Vagina (tissue), 2 donors: ENCODE data around the gene ARID4A. TPM values are rescaled to one million over a fixed set of nuclear protein-coding genes. Genes with fewer than 3 reads are reported as not detected.
A peak's percentile ranks its signal among the peaks of the same experiment; 100 is the strongest.

Experiments used
- DNase-seq, 2 donors: peaks; one replicate each; pipeline ENCODE4 v3.0.0-alpha.2; 2017; ENCODE audit errors: extremely low spot score in 2 of 2
- H3K27ac ChIP-seq: fragments of 200-600 bp; sonication (generic); one replicate; pipeline ENCODE4 v1.5.1; 2019
- H3K27me3 ChIP-seq: fragments of 200-600 bp; sonication (generic); one replicate; pipeline ENCODE4 v1.5.1; 2019
- H3K36me3 ChIP-seq, 2 donors: fragments of 200-600 bp; sonication (generic); one replicate each; pipeline ENCODE4 v1.5.1; 2017 to 2019
- H3K4me1 ChIP-seq: fragments of 200-600 bp; sonication (generic); one replicate; pipeline ENCODE4 v1.5.1; 2019
- H3K4me3 ChIP-seq, 2 donors: fragments of 200-600 bp; sonication (generic); 1 replicate in 1 of 2; 2 replicates in 1 of 2; pipeline ENCODE4 v1.5.1; 2016 to 2019
- H3K9me3 ChIP-seq: fragments of 200-600 bp; sonication (generic); one replicate; pipeline ENCODE4 v1.5.1; 2019
- POLR2A ChIP-seq, 2 donors: fragments of 450-650 bp; IDR thresholded peaks; one replicate each; pipeline ENCODE4 v1.6.1; 2017; ENCODE audit warnings: antibody characterized with exemption in 2 of 2, mild to moderate bottlenecking in 2 of 2, moderate library complexity in 2 of 2
- POLR2AphosphoS5 ChIP-seq, 2 donors: sonication (generic); formaldehyde crosslinking; IDR thresholded peaks; one replicate each; pipeline ENCODE4 v1.9.0; 2017; ENCODE audit warnings: antibody characterized with exemption in 2 of 2, mild to moderate bottlenecking in 2 of 2, low read depth in 1 of 2; ENCODE audit not compliant: insufficient read depth in 1 of 2
- intact Hi-C: fragments of 100-400 bp; cut with DNase I; formaldehyde crosslinking; loops from one replicate; pipeline ENCODE4 v1.15.1; 2023
- total RNA-seq: library from RNA; depleted of rRNA; stranded (reverse); fragments of >200 nt; gene quantifications from one replicate; pipeline ENCODE4 v1.2.3, GENCODE V29; 2016
- TF ChIP-seq, protein P1 (sequence below), 3 experiments: fragments of 450-650 bp in 2 of 3; fragments of 200-600 bp in 1 of 3; sonication (generic) in 1 of 3; IDR thresholded peaks; one replicate each; pipeline ENCODE4 v1.5.1; 2017 to 2019; ENCODE audit warnings: antibody characterized with exemption in 3 of 3, mild to moderate bottlenecking in 2 of 3, moderate library complexity in 2 of 3

ARID4A gene
- total RNA-seq, 1 donor from 2014 or later, result 20.6 TPM

DNA sequence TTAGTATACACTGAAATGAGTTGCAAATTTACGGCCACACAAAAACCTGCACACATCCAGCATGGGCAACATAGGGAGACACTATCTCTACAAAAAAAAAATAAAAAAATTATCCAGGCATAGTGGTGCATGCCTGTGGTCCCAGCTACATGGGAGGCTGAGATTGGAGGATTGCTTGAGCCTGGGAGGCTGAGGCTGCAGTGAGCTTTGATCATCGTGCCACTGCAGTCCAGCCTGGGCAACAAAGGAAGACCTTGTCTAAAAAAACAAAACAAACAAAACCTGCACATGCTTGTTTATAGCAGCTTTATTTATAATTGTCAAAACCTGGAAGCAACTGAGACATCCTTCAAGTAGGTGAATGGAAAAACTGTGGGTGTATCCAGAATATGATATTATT, 92.5 kb downstream of the ARID4A start:
- DNase-seq, result no peak
- H3K9me3 ChIP-seq, result no peaks in the 10 kb centered on the region
- TF ChIP-seq, protein P1, sequence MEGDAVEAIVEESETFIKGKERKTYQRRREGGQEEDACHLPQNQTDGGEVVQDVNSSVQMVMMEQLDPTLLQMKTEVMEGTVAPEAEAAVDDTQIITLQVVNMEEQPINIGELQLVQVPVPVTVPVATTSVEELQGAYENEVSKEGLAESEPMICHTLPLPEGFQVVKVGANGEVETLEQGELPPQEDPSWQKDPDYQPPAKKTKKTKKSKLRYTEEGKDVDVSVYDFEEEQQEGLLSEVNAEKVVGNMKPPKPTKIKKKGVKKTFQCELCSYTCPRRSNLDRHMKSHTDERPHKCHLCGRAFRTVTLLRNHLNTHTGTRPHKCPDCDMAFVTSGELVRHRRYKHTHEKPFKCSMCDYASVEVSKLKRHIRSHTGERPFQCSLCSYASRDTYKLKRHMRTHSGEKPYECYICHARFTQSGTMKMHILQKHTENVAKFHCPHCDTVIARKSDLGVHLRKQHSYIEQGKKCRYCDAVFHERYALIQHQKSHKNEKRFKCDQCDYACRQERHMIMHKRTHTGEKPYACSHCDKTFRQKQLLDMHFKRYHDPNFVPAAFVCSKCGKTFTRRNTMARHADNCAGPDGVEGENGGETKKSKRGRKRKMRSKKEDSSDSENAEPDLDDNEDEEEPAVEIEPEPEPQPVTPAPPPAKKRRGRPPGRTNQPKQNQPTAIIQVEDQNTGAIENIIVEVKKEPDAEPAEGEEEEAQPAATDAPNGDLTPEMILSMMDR (IDR thresholded peaks at IDR 0.05), result no peak
- TF ChIP-seq POLR2AphosphoS5 (IDR thresholded peaks at IDR 0.05; ENCODE audit: insufficient read depth in 1 of 2, low read depth in 1 of 2) (no peak), POLR2A (IDR thresholded peaks at IDR 0.05) (no peak)
- H3K27me3 ChIP-seq, result no peaks in the 10 kb centered on the region
- H3K27ac ChIP-seq, result no peak overlapping the region
- no peaks in the 10 kb centered on the region for H3K36me3 ChIP-seq
- intact Hi-C loops, result loop anchor here (10.0 kb wide), 1 partner anchor 296 kb away; no protein-coding TSS in a partner anchor
- peaks cover 5% of the 10 kb centered on the region for H3K4me1 ChIP-seq
- no peak overlapping the region for H3K4me3 ChIP-seq

DNA sequence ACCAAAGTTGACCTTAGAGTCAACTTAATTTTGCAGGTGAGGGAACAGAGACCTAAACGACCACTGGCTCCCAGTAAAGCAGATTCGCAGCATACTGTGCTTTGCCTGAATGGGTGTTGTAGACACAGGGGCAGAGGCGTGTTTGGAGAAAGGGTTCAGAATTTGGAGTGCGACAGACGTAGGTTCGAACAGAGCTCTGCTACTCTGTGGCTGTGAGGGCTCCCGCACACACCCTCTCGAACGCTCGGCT, 97.1 kb downstream of the ARID4A start:
- Histone ChIP-seq H3K36me3 (no peaks in the 10 kb centered on the region), H3K4me1 (peaks cover 14% of the 10 kb centered on the region), H3K9me3 (no peaks in the 10 kb centered on the region), H3K27ac (peak overlapping the region; percentile 81), H3K4me3 (peak overlapping the region; percentile 60 to 65), H3K27me3 (no peaks in the 10 kb centered on the region)
- DNase-seq, result no peak
- TF ChIP-seq POLR2A (IDR thresholded peaks at IDR 0.05) (no peak), POLR2AphosphoS5 (IDR thresholded peaks at IDR 0.05; ENCODE audit: insufficient read depth in 1 of 2, low read depth in 1 of 2) (no peak)
- TF ChIP-seq, protein P1 (IDR thresholded peaks at IDR 0.05), result no peak
- intact Hi-C loops, result loop anchor here (10.0 kb wide), 1 partner anchor 301 kb away; no protein-coding TSS in a partner anchor

DNA sequence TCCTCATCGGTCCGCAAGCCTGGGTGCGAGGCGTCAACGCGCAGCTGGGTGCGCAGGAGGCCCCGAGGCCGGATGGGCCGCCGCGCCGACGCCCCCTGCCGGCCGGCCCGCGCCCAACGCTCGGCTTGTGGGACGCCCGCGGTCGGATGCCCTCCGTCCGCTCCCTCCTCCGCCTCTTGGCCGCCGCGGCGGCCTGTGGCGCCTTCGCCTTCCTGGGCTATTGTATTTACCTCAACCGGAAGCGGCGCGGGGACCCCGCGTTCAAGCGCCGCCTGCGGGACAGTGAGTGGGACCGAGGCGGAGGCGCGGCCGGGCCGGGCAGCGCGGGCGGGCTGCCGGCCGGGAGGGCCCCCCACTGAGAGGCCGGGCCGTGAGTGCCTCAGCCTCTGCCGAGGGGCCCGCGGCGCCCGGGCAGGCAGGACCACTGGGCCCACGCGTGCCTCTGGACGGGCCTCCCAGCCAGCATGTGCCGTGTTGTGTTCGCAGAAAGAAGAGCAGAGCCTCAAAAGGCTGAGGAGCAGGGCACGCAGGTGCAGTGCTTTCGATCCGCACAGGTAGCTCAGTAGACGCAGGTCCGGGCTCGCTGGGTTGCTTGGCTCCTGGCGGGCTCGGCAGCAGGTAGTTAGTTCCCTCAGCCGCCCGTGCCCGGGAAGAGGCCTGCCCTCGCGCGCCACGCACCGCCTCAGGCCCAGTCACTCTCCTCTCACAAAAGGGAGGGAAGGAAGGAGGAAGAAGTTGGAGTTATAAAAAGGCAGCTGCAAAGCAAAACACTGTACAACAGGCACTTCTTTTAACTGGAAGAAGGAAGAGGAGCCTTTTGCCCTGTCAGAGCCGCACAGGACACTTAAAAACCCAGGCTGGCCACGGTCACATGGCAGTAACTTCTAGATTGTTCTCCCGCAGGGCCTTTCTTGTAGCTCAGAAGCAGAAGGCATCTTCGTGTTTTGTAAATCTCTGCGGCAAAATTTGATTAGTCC, 97.7 kb downstream of the ARID4A start, which contains the start of gene TOMM20L:
Gene TOMM20L, plus strand, starts transcription at position 119 of the 977 bp plus-strand sequence. Its CDS starts 28 bp downstream, at position 147.
- Histone ChIP-seq H3K9me3 (no peaks in the 10 kb centered on the region), H3K27ac (peak within 1 kb of the TSS; percentile 81), H3K4me3 (peak within 1 kb of the TSS; percentile 60 to 65), H3K27me3 (no peaks in the 10 kb centered on the region), H3K36me3 (no peaks in the 10 kb centered on the region), H3K4me1 (peaks cover 14% of the 10 kb centered on the region)
- intact Hi-C loops, result loop anchor here (10.0 kb wide), 1 partner anchor 301 kb away; no protein-coding TSS in a partner anchor
- no peak for DNase-seq
- TF ChIP-seq POLR2AphosphoS5 (IDR thresholded peaks at IDR 0.05; ENCODE audit: insufficient read depth in 1 of 2, low read depth in 1 of 2), result peak in 1 of 2 donors; percentile 28
- TF ChIP-seq, protein P1 (IDR thresholded peaks at IDR 0.05), result peak; percentile 53 to 96 (median 77)
- TF ChIP-seq POLR2A (IDR thresholded peaks at IDR 0.05), result no peak

DNA sequence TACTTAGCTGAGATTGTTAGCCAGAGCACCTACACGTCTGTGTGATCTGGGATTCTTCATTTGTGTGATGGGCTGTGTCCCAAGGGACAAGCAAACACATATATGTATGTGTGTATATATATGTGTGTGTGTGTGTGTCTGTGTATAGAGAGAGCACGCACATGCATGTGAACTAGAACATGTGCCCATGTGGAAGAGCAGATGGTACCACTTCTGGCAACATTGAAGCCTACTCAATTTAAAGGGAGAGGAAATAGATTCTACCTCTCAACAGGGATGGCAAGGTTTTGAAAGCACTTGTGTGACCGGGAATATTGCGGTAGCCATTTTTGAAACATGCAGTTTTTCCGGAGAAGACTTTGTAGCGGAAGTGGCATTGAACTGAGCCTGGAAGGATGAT, 98.8 kb downstream of the ARID4A start:
- no peak for TF ChIP-seq POLR2A (IDR thresholded peaks at IDR 0.05)
- TF ChIP-seq, protein P1 (IDR thresholded peaks at IDR 0.05), result no peak
- TF ChIP-seq POLR2AphosphoS5 (IDR thresholded peaks at IDR 0.05; ENCODE audit: insufficient read depth in 1 of 2, low read depth in 1 of 2), result no peak
- intact Hi-C loops, result loop anchor here (10.0 kb wide), 1 partner anchor 302 kb away; no protein-coding TSS in a partner anchor
- Histone ChIP-seq H3K9me3 (no peaks in the 10 kb centered on the region), H3K27ac (no peak overlapping the region), H3K4me3 (no peak overlapping the region), H3K27me3 (no peaks in the 10 kb centered on the region), H3K36me3 (no peaks in the 10 kb centered on the region), H3K4me1 (peaks cover 14% of the 10 kb centered on the region)
- no peak for DNase-seq
